Measurements from ENCODE around the gene RHOA.

RHOA gene

GRCh38 chr3:49411968-49412631, at the start of gene RHOA, which contains the start of gene TCTA:
TSS of gene RHOA (minus strand) at chr3:49411976. CDS start at chr3:49375589, 36,387 bp downstream.
TSS of gene TCTA (plus strand) at chr3:49412423. CDS start at chr3:49412427, 4 bp downstream.
- peak; percentile 95 to 97 for DNase-seq (ENCODE audit: low read depth in 2 of 2, low spot score in 1 of 2)

- DNase-seq (ENCODE audit: low read depth in 2 of 2, low spot score in 1 of 2): no peak
Measured at GRCh38 chr3:49460956-49461355, 49.2 kb upstream of the RHOA start.

DNA sequence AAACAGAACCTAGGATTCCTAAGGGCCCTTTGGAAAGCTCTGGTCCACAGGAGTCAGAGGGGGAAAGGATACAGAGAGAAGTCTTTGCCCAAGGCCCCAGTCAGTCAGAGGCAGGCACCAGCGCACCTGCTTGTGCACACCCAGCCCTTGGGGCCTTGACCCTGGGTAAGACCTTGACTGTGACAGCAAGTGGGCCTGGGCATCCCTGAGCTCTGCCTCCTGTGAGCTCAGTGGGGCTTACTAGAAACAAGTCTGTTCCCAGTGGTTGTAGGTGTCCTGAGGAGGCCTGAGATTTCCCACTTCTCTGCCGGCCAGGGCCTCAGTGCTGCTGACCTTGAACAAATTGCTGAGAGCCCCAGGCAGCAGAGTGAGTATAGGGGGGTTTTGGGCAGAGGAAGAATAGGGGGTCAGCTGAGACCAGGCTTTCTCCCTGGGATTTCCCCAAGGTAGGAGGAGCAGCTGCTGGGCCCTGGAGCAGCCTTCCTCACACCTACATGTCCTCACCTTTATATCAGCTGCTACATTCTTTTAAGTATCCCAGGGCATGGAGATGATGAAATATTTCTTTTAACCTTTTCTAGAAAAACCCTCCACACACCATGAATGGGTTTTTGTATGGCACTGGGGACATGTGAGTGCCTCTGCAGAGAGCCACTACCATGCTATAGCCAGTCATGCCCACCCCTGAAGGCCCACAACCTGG, 48.6 kb upstream of the RHOA start:
- DNase-seq (ENCODE audit: low read depth in 2 of 2, low spot score in 1 of 2): no peak

- no peak for DNase-seq (ENCODE audit: low read depth in 2 of 2, low spot score in 1 of 2)
Measured at GRCh38 chr3:49456466-49456865, 44.7 kb upstream of the RHOA start.

- DNase-seq (ENCODE audit: low read depth in 2 of 2, low spot score in 1 of 2): no peak
Measured at GRCh38 chr3:49454898-49455681, 43.3 kb upstream of the RHOA start.

DNA sequence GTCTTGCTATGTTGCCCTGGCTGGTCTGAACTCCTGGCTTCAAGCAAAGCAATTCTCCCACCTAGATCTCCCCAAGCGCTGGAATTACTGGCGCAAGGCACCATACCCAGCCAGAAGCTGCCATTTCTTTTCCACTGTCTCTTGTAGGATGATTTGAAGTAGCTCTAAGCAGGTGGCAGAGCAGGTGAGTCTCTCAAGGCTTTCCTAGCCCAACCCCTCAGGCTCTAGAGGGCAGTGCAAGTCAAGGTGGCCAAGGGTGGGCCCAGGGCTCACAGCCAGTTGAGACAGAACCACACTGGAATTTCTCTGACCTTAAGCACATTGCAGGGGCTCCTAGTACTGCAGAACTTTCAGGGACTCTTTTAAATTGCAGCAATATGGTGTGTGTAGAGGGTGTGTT, 42.7 kb upstream of the RHOA start:
- no peak for DNase-seq (ENCODE audit: low read depth in 2 of 2, low spot score in 1 of 2)

GRCh38 chr3:49453621-49454020, 41.8 kb upstream of the RHOA start:
- no peak for DNase-seq (ENCODE audit: low read depth in 2 of 2, low spot score in 1 of 2)

DNA sequence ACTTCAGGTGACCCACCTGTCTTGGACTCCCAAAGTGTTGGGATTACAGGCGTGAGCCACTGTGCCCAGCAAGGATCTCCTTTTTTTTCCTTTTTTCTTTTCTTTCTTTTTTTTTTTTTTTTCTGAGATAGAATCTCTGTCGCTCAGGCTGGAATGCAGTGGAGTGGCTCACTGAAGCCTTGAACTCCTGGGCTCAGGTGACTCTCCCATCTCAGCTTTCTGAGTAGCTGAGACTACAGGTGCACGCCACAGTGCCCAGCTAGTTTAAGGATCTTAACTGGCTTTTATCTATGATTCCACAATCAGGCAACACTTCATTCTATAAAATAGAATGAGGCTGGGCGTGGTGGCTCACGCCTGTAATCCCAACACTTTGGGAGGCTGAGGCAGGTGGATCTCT, 33.6 kb upstream of the RHOA start:
- DNase-seq (ENCODE audit: low read depth in 2 of 2, low spot score in 1 of 2): no peak

- DNase-seq (ENCODE audit: low read depth in 2 of 2, low spot score in 1 of 2): no peak
Measured at GRCh38 chr3:49434731-49435130, 23.0 kb upstream of the RHOA start.

DNA sequence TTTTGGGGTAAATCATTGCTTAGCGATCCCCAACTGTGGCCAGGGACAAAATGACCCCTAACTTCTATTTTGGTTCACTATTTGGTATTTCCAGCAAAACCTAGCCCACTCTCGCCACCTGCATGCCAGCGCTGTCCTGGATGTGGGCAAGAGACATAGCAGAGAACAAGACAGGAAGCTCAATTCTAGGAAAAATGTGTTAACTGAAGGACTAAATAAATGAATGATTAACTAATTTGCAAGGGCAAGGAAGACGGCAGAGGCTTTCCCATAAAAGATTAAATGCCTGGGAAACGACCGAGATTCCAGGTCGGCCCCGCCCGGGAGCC, 16.9 kb upstream of the RHOA start:
- no peak for DNase-seq (ENCODE audit: low read depth in 2 of 2, low spot score in 1 of 2)

DNA sequence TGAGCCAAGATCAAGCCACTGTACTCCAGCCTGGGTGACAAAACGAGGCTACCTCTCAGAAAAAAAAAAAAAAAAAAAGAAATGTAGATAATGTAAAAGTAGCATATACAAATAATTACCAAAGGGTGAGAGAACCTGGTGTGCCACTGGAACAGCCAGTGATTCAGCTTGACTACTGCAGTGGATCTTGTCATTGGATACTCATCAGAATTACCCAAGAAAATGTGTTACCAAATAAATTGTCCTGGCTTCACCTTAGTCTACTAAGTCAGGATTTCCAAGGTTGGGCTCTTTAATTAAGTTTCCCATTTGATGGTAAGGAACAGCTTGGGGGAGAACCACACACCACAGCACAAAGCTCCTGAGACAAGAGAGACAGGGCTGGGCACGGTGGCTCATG, 15.8 kb upstream of the RHOA start:
- no peak for DNase-seq (ENCODE audit: low read depth in 2 of 2, low spot score in 1 of 2)

- no peak for DNase-seq (ENCODE audit: low read depth in 2 of 2, low spot score in 1 of 2)
Measured at GRCh38 chr3:49424816-49425215, 13.0 kb upstream of the RHOA start.

- DNase-seq (ENCODE audit: low read depth in 2 of 2, low spot score in 1 of 2): no peak
Measured at GRCh38 chr3:49422379-49423248, 10.8 kb upstream of the RHOA start, which contains the start of gene AMT. TSS of gene AMT (minus strand) at chr3:49422473. CDS start at chr3:49422450, 23 bp downstream.

- DNase-seq (ENCODE audit: low read depth in 2 of 2, low spot score in 1 of 2): no peak
Measured at GRCh38 chr3:49421890-49422378, 10.2 kb upstream of the RHOA start.

DNA sequence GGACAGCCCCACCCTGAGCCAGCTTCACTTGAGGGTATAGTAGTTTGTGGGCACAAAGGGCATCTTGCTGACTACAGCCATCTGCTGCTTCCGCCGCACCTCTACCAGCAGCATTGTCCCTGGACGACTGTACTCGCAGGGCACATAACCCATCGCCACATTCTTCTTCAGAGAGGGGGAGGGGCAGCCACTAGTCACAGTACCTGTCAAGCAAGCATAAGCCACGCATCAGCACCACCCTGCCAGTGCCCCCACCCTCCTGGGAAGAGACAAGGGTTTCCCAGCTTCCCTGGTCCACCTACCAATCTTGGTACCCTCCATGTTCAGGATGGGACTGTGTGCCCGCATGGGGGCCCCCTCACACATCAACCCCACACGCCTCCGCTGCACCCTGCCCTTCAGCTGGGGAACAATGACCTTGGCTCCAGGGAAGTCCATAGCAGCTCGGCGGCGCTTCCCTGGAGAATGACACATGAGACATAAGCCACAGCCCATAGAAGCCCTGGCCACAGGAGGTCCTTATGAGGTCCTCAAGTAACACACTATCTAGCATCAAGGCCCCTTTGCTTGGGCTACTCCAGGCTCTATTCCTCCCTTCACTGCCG, 5.8 kb upstream of the RHOA start:
- no peak for DNase-seq (ENCODE audit: low read depth in 2 of 2, low spot score in 1 of 2)

- DNase-seq (ENCODE audit: low read depth in 2 of 2, low spot score in 1 of 2): no peak
Measured at GRCh38 chr3:49416867-49417266, 5.1 kb upstream of the RHOA start.

GRCh38 chr3:49415931-49416601, 4.3 kb upstream of the RHOA start:
- peak in 1 of 2 donors; percentile 32 for DNase-seq (ENCODE audit: low read depth in 2 of 2, low spot score in 1 of 2)

DNA sequence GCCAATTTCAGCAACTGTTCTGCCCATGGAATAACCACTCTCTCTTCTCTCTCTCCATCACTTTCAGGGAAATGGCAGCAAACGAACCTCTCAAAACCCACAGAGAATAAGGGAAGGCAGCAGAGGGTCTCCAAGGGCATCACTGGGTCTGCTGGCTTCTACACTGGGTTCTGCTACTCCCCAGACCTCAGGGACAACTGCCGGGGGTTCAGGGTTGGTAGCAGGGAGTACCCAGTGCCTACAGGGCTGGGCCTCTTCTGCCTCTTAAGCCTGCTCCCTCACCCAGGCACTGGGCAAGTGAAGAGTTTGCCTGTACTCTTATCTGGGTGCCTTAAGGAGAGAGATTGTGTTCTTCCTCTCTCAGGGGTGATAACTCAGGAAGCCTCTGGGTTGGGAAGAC, 3.0 kb upstream of the RHOA start:
- no peak for DNase-seq (ENCODE audit: low read depth in 2 of 2, low spot score in 1 of 2)

- no peak for DNase-seq (ENCODE audit: low read depth in 2 of 2, low spot score in 1 of 2)
Measured at GRCh38 chr3:49413338-49413734, 1.6 kb upstream of the RHOA start.
